ENCODE results near the gene IL23A.

- TF ChIP-seq CTCF (IDR thresholded peaks at IDR 0.05; ENCODE audit: insufficient read depth, low read length, poor library complexity, severe bottlenecking) (no peak), EZH2phosphoT487 (conservative IDR thresholded peaks at IDR 0.05; ENCODE audit: low read length) (no peak)
Observed at GRCh38 chr12:56311003-56311402, 27.7 kb upstream of the IL23A start.

All from SU-DHL-6 (cell line).